IPS-18a (cell line): ENCODE data around the gene PPP1R1B.

ENCODE experiments used
- H3K27ac ChIP-seq: one replicate; pipeline ENCODE4 v1.5.1; 2013; ENCODE audit warnings: low read length
- H3K27me3 ChIP-seq: one replicate; pipeline ENCODE4 v1.6.1; 2013; ENCODE audit warnings: mild to moderate bottlenecking, low read length; ENCODE audit not compliant: control insufficient read depth, insufficient read depth
- H3K36me3 ChIP-seq: one replicate; pipeline ENCODE4 v1.6.1; 2013; ENCODE audit warnings: low read depth, low read length; ENCODE audit not compliant: control insufficient read depth
- H3K4me1 ChIP-seq: one replicate; pipeline ENCODE4 v1.6.1; 2013; ENCODE audit warnings: low read depth, low read length; ENCODE audit not compliant: control insufficient read depth
- H3K4me3 ChIP-seq: one replicate; pipeline ENCODE4 v1.5.1; 2013; ENCODE audit warnings: low read length
- H3K9ac ChIP-seq: one replicate; pipeline ENCODE4 v1.6.1; 2013; ENCODE audit warnings: mild to moderate bottlenecking, low read length, moderate library complexity
- H3K9me3 ChIP-seq: one replicate; pipeline ENCODE4 v1.6.1; 2013; ENCODE audit warnings: low read depth, low read length; ENCODE audit not compliant: control insufficient read depth

Gene PPP1R1B

GRCh38 chr17:39609416-39610025 is 17.2 kb upstream of the PPP1R1B start:
- H3K9ac ChIP-seq = no peak overlapping the region
- peaks cover 5% of the 10 kb centered on the region for H3K4me1 ChIP-seq
- no peaks in the 10 kb centered on the region for H3K9me3 ChIP-seq
- peaks cover 95% of the 10 kb centered on the region for H3K27me3 ChIP-seq
- H3K27ac ChIP-seq = no peak overlapping the region
- no peak overlapping the region for H3K4me3 ChIP-seq
- no peaks in the 10 kb centered on the region for H3K36me3 ChIP-seq

DNA sequence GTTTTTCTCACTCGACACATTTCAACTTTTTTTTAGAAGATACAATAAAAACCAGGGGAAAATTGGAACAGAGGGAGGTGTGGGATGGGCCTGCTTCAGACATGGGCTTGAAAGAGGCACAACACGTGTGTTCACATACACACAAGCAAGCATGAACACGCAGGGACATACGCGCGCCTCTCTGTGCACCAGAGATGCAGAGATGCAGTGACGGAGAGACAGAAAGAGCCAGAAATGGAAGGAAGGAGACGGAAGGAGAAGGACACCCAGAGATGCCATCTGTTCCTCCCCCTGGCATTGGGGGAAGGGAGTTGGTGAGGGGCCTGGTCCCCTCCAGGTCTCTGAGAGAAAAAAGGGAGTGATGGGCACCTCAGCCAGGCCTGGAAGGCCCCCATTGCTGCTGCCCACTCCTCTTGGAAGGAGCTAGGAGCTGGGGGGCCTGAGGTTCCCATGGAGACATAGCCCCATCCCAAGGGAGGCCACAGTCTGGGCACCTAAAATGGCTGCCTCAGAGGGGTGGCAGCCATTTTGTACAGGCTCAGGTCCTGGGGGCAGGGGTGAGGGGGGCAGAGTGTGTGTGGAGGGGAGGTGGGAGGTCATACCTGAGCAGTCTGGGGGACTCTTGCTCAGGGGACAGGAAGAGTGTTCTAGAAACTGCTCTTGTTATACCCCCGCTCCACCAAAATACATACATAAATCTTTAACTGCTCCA is 15.2 kb upstream of the PPP1R1B start:
- H3K27me3 ChIP-seq = peaks cover 94% of the 10 kb centered on the region
- H3K36me3 ChIP-seq = no peaks in the 10 kb centered on the region

GRCh38 chr17:39612291-39612894 is 14.4 kb upstream of the PPP1R1B start:
- no peaks in the 10 kb centered on the region for H3K4me1 ChIP-seq
- H3K9me3 ChIP-seq = no peaks in the 10 kb centered on the region
- H3K9ac ChIP-seq = no peak overlapping the region
- no peak overlapping the region for H3K4me3 ChIP-seq
- H3K36me3 ChIP-seq = no peaks in the 10 kb centered on the region
- H3K27ac ChIP-seq = no peak overlapping the region
- peaks cover 94% of the 10 kb centered on the region for H3K27me3 ChIP-seq

More for the DNA sequence above, 15.2 kb upstream of the PPP1R1B start:
- no peaks in the 10 kb centered on the region for H3K4me1 ChIP-seq
- H3K9ac ChIP-seq = no peak overlapping the region
- H3K4me3 ChIP-seq = no peak overlapping the region
- H3K9me3 ChIP-seq = no peaks in the 10 kb centered on the region
- no peak overlapping the region for H3K27ac ChIP-seq

- Histone ChIP-seq H3K9ac (no peak overlapping the region), H3K27ac (no peak overlapping the region), H3K4me1 (no peaks in the 10 kb centered on the region), H3K4me3 (no peak overlapping the region), H3K36me3 (no peaks in the 10 kb centered on the region), H3K9me3 (no peaks in the 10 kb centered on the region), H3K27me3 (peaks cover 92% of the 10 kb centered on the region)
Measured at GRCh38 chr17:39612935-39613464, 13.8 kb upstream of the PPP1R1B start.

DNA sequence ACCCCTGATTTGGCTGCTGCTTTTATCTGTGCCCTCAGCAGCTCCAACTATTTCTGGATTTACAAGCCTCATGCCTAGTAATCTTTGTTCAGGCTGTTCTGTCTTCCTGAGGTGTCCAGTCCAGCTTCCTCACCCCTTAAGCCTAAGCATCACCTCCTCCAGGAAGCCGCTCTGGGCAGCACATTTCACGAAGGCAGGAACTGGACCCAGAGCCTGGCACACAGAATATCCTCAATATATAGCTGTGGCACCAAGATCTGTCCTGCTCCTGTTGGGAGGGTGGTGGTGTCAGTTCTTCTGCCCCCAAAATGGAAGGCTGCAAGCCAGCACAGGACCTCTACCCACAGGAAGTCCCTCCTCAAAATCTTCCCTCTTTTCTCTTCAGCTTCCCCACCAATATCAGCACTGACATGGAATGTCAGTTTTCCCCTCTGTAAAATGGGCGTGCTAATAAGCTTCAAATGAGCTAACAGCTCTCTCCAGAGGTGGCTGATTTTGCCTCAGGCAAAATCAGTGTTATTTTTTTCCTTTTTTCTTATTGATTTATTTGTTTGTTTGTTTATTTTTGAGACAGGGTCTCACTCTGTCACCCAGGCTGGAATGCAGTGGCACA is 12.1 kb upstream of the PPP1R1B start:
- Histone ChIP-seq H3K27me3 (peaks cover 91% of the 10 kb centered on the region), H3K36me3 (no peaks in the 10 kb centered on the region), H3K4me1 (no peaks in the 10 kb centered on the region), H3K9me3 (no peaks in the 10 kb centered on the region), H3K9ac (no peak overlapping the region), H3K27ac (no peak overlapping the region), H3K4me3 (no peak overlapping the region)

GRCh38 chr17:39615434-39615833 is 11.3 kb upstream of the PPP1R1B start:
- Histone ChIP-seq H3K27me3 (peaks cover 86% of the 10 kb centered on the region), H3K27ac (no peak overlapping the region), H3K36me3 (no peaks in the 10 kb centered on the region), H3K9me3 (no peaks in the 10 kb centered on the region), H3K4me3 (no peak overlapping the region), H3K9ac (no peak overlapping the region), H3K4me1 (no peaks in the 10 kb centered on the region)

- Histone ChIP-seq H3K27ac (no peak overlapping the region), H3K9ac (no peak overlapping the region), H3K27me3 (peaks cover 71% of the 10 kb centered on the region)
Measured at GRCh38 chr17:39617100-39617445, 9.7 kb upstream of the PPP1R1B start.

GRCh38 chr17:39617446-39618245 is 9.1 kb upstream of the PPP1R1B start:
- H3K9ac ChIP-seq = no peak overlapping the region
- H3K27ac ChIP-seq = no peak overlapping the region
- no peaks in the 10 kb centered on the region for H3K36me3 ChIP-seq
- peaks cover 67% of the 10 kb centered on the region for H3K27me3 ChIP-seq
- no peaks in the 10 kb centered on the region for H3K9me3 ChIP-seq
- peak overlapping the region; percentile 56 for H3K4me3 ChIP-seq
- no peaks in the 10 kb centered on the region for H3K4me1 ChIP-seq

More at GRCh38 chr17:39617100-39617445, 9.7 kb upstream of the PPP1R1B start:
- H3K4me3 ChIP-seq = peak overlapping the region; percentile 15
- no peaks in the 10 kb centered on the region for H3K4me1 ChIP-seq
- no peaks in the 10 kb centered on the region for H3K36me3 ChIP-seq
- no peaks in the 10 kb centered on the region for H3K9me3 ChIP-seq

DNA sequence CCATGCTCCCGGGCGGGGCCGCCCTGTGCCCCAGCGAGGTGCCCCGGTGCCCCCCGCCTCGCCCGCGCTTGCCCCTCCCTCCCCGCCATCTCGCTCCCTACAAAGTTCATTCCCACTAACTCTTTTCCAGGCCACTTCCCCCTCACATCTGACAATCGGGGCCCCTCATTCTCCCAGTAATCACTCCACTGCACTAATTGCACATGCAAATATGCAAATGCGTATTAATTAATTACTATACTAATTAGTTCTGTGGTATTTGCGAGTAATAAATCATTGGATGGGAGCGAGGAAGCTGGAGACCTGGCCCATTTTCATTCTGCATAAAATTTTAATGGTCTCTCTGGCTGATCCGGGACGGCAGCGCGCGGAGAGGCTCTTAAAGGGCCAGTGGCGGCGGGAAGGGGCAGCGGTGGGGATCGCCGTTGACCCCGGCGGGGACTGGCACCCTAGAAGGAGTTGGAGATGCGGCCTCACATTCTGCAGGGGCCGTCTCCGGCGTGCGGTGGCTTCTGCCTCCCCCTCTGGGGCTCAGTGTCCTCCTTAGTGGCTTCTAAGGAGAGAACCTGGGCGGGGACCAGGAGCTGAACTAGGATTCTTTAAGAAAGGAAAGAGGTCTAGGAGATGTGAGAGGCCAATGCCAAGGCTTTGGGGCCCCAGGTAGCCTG is 8.4 kb upstream of the PPP1R1B start:
- Histone ChIP-seq H3K36me3 (no peaks in the 10 kb centered on the region), H3K27me3 (peaks cover 62% of the 10 kb centered on the region), H3K9me3 (no peaks in the 10 kb centered on the region), H3K4me3 (peak overlapping the region; percentile 56), H3K9ac (no peak overlapping the region), H3K4me1 (no peaks in the 10 kb centered on the region), H3K27ac (no peak overlapping the region)

GRCh38 chr17:39618956-39619785 is 7.6 kb upstream of the PPP1R1B start:
- H3K27ac ChIP-seq = no peak overlapping the region
- H3K27me3 ChIP-seq = peaks cover 60% of the 10 kb centered on the region
- no peaks in the 10 kb centered on the region for H3K9me3 ChIP-seq
- no peak overlapping the region for H3K9ac ChIP-seq
- H3K36me3 ChIP-seq = no peaks in the 10 kb centered on the region
- peaks cover 3% of the 10 kb centered on the region for H3K4me1 ChIP-seq
- peak overlapping the region; percentile 56 for H3K4me3 ChIP-seq
